ENCODE results near the gene PCBP3. TPM values are rescaled to one million over a fixed set of nuclear protein-coding genes. Genes with fewer than 3 reads are reported as not detected.

PCBP3 gene
- total RNA-seq, 4 donors from 2014 or later = 0.47 to 5.3 (median 1.0) TPM; not detected in 1

DNA sequence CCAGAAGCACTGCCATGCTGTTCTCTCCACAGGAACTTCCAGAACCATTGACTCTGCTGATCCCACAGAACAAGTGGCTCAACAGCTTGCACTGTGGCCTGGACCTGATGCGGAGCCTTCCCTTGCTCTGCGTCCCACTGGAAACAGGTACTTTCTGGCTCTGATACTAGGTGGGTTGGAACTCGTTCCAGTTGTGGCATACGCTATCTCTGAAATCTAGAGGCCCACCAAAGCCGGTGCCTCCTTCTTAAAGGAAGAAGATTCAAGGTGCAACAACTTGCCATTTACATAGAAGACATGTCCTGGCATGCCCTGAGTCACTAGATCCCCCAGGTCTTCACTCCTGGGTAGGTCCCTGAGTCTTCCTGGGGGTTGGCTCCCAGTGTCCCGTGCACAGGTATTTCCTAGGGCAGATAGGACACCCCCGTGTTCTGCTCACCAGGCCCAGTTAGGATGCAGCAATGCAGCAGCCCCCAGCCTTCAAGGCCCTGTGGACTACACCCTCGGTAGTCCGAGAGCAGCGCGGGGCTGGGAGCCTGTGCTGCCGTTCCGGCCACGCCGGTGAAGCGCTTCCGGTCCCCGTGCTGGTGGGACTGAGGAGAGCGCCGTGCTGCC is 10.8 kb upstream of the PCBP3 start:
- H3K4me3 ChIP-seq = no peak overlapping the region
- no peaks in the 10 kb centered on the region for H3K36me3 ChIP-seq
- intact Hi-C loops (cut with DNase I) = no loop called here
- TF ChIP-seq POLR2A (IDR thresholded peaks at IDR 0.05) = no peak
- TF ChIP-seq, protein P1, sequence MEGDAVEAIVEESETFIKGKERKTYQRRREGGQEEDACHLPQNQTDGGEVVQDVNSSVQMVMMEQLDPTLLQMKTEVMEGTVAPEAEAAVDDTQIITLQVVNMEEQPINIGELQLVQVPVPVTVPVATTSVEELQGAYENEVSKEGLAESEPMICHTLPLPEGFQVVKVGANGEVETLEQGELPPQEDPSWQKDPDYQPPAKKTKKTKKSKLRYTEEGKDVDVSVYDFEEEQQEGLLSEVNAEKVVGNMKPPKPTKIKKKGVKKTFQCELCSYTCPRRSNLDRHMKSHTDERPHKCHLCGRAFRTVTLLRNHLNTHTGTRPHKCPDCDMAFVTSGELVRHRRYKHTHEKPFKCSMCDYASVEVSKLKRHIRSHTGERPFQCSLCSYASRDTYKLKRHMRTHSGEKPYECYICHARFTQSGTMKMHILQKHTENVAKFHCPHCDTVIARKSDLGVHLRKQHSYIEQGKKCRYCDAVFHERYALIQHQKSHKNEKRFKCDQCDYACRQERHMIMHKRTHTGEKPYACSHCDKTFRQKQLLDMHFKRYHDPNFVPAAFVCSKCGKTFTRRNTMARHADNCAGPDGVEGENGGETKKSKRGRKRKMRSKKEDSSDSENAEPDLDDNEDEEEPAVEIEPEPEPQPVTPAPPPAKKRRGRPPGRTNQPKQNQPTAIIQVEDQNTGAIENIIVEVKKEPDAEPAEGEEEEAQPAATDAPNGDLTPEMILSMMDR (IDR thresholded peaks at IDR 0.05) = no peak
- H3K4me1 ChIP-seq = no peaks in the 10 kb centered on the region
- 58 to 70% methylated on average over 3 to 6 of the region's 20 CpGs for WGBS, 2 donors
- no peak for DNase-seq
- H3K27ac ChIP-seq = no peak overlapping the region
- H3K9me3 ChIP-seq = no peaks in the 10 kb centered on the region
- peaks cover 0 to 34% (median 0%) of the 10 kb centered on the region in 4 donors for H3K27me3 ChIP-seq

- H3K9me3 ChIP-seq = no peaks in the 10 kb centered on the region
- no peak for TF ChIP-seq POLR2A (IDR thresholded peaks at IDR 0.05)
- TF ChIP-seq, protein P1 (IDR thresholded peaks at IDR 0.05) = no peak
- H3K27me3 ChIP-seq = peaks cover 0 to 43% (median 0%) of the 10 kb centered on the region in 4 donors
- H3K4me3 ChIP-seq = no peak overlapping the region
- no peak overlapping the region for H3K27ac ChIP-seq
- no peaks in the 10 kb centered on the region for H3K36me3 ChIP-seq
- no peak for DNase-seq
- intact Hi-C loops (cut with DNase I) = no loop called here
- 56 to 70% methylated on average over 6 to 8 of the region's 18 CpGs for WGBS, 2 donors
- H3K4me1 ChIP-seq = no peaks in the 10 kb centered on the region
Observed at GRCh38 chr21:45634511-45635183, 8.9 kb upstream of the PCBP3 start.

GRCh38 chr21:45635271-45636151 is 8.0 kb upstream of the PCBP3 start:
- Histone ChIP-seq H3K4me1 (peaks cover 0 to 2% (median 0%) of the 10 kb centered on the region in 3 donors), H3K27me3 (peaks cover 0 to 40% (median 0%) of the 10 kb centered on the region in 4 donors), H3K36me3 (no peaks in the 10 kb centered on the region), H3K9me3 (no peaks in the 10 kb centered on the region), H3K27ac (no peak overlapping the region), H3K4me3 (no peak overlapping the region)
- 65 to 72% methylated on average over 7 of the region's 7 CpGs for WGBS, 2 donors
- intact Hi-C loops (cut with DNase I) = no loop called here
- DNase-seq = no peak
- TF ChIP-seq, protein P1 (IDR thresholded peaks at IDR 0.05) = no peak
- TF ChIP-seq POLR2A (IDR thresholded peaks at IDR 0.05) = no peak

DNA sequence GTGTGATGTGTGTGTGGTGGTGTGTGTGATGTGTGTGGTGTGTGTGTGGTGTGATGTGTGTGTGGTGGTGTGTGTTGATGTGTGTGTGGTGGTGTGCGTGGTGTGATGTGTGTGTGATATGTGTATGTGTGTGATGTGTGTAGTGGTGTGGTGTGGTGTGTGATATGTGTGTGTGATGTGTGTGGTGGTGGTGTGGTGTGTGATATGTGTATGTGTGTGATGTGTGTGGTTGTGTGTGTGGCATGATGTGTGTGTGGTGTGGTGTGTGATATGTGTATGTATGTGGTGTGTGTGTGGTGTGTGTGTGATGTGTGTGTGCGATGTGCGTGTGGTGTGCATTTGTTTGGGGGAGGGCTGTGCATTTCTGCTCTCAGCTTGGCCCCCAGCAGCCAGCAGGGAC is 7.1 kb upstream of the PCBP3 start:
- Histone ChIP-seq H3K27me3 (peaks cover 0 to 40% (median 0%) of the 10 kb centered on the region in 4 donors), H3K4me1 (peaks cover 0 to 12% (median 0%) of the 10 kb centered on the region in 3 donors), H3K27ac (no peak overlapping the region), H3K9me3 (no peaks in the 10 kb centered on the region), H3K36me3 (no peaks in the 10 kb centered on the region), H3K4me3 (no peak overlapping the region)
- DNase-seq = no peak
- WGBS, 2 donors = 80 to 83% methylated on average over 3 of the region's 3 CpGs
- intact Hi-C loops (cut with DNase I) = no loop called here
- TF ChIP-seq, protein P1 (IDR thresholded peaks at IDR 0.05) = no peak
- TF ChIP-seq POLR2A (IDR thresholded peaks at IDR 0.05) = no peak
